H1 (cell line): ENCODE measurements around the gene FOXF2.

Experiments used
- EP300 ChIP-seq, 2 experiments: IDR thresholded peaks; 1 replicate in 1 of 2; 2 replicates in 1 of 2; pipeline ENCODE4 v1.6.1; 2011 to 2012; ENCODE audit warnings: low read depth in 2 of 2, low read length in 2 of 2, mild to moderate bottlenecking in 2 of 2, borderline replicate concordance in 1 of 2, inconsistent platforms in 1 of 2, moderate library complexity in 1 of 2
- MAFK ChIP-seq: IDR thresholded peaks from 2 replicates; pipeline ENCODE4 v1.6.1; 2012; ENCODE audit warnings: low read depth, mild to moderate bottlenecking, improper control_type of control experiment, low read length
- POLR2A ChIP-seq, 2 experiments: IDR thresholded peaks; 1 replicate in 1 of 2; 2 replicates in 1 of 2; pipeline ENCODE4 v1.6.1; 2011; ENCODE audit warnings: low read depth in 2 of 2, low read length in 2 of 2, mild to moderate bottlenecking in 2 of 2; ENCODE audit errors: control extremely low read depth in 1 of 2

GRCh38 chr6:1379017-1379787, 10.2 kb upstream of the FOXF2 start:
- no peak for TF ChIP-seq EP300 (IDR thresholded peaks at IDR 0.05; ENCODE audit: borderline replicate concordance in 1 of 2, low read depth in 2 of 2, low read length in 2 of 2)
- no peak for TF ChIP-seq MAFK
- no peak for TF ChIP-seq POLR2A (IDR thresholded peaks at IDR 0.05; ENCODE audit: control extremely low read depth in 1 of 2, low read depth in 2 of 2, low read length in 2 of 2)
